AG10803 (cell line): ENCODE results near the gene LRRTM1.

Source experiments
- DNase-seq: peaks from one replicate; pipeline ENCODE4 v3.0.0; 2010; ENCODE audit warnings: low read depth
- H3K4me3 ChIP-seq: 2 replicates; pipeline ENCODE4 v1.5.1; 2011; ENCODE audit warnings: mild to moderate bottlenecking, low read length, control low read depth
- TF ChIP-seq, protein P1 (sequence below): conservative IDR thresholded peaks from 2 replicates; pipeline ENCODE4 v1.5.1; 2011; ENCODE audit warnings: mild to moderate bottlenecking, low read length, control low read depth, inconsistent platforms

Gene LRRTM1

GRCh38 chr2:80303006-80303908, 1.3 kb downstream of the LRRTM1 start:
- H3K4me3 ChIP-seq: no peak overlapping the region
- TF ChIP-seq, protein P1, sequence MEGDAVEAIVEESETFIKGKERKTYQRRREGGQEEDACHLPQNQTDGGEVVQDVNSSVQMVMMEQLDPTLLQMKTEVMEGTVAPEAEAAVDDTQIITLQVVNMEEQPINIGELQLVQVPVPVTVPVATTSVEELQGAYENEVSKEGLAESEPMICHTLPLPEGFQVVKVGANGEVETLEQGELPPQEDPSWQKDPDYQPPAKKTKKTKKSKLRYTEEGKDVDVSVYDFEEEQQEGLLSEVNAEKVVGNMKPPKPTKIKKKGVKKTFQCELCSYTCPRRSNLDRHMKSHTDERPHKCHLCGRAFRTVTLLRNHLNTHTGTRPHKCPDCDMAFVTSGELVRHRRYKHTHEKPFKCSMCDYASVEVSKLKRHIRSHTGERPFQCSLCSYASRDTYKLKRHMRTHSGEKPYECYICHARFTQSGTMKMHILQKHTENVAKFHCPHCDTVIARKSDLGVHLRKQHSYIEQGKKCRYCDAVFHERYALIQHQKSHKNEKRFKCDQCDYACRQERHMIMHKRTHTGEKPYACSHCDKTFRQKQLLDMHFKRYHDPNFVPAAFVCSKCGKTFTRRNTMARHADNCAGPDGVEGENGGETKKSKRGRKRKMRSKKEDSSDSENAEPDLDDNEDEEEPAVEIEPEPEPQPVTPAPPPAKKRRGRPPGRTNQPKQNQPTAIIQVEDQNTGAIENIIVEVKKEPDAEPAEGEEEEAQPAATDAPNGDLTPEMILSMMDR: no peak
- no peak for DNase-seq

- DNase-seq: no peak
- H3K4me3 ChIP-seq: no peak overlapping the region
- TF ChIP-seq, protein P1: no peak
Observed at GRCh38 chr2:80302314-80303005, 2.1 kb downstream of the LRRTM1 start.

DNA sequence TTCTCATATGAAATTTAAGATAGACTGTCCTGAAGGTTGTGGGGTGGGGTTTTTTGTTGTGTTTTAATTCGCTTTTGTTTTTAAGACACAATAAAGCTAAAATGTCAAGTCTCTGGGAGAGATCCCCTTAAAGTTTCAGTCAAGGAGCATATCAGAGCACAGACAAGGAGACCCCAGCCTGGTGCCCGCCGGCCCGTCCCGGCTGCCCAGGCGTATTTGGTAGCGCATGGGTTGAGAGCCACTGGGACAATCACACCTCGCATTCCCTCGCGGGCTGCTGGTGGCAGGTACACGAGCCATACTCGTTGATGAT, 2.6 kb downstream of the LRRTM1 start:
- TF ChIP-seq, protein P1: no peak
- no peak for DNase-seq
- H3K4me3 ChIP-seq: no peak overlapping the region

DNA sequence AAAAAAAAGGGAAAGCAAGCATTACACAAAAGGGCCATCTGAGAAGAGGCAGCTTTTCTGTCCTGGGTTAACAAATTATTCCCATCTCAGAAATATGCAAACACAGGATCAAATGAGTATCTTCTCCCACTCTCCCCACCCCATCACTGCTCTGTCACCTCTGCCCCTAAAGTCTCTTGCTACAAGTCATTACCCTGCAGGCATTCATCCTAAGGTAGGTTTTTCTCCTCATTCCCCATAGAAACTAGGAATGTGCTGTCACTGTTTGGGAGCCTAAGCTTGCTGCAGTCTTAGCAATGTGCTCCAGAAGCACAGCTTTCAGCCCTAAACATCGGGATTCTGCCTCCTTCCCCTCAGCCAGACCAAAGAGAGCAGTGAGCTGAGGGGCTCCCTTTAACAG, 3.6 kb downstream of the LRRTM1 start:
- DNase-seq: no peak
- TF ChIP-seq, protein P1: no peak
- H3K4me3 ChIP-seq: no peak overlapping the region

DNA sequence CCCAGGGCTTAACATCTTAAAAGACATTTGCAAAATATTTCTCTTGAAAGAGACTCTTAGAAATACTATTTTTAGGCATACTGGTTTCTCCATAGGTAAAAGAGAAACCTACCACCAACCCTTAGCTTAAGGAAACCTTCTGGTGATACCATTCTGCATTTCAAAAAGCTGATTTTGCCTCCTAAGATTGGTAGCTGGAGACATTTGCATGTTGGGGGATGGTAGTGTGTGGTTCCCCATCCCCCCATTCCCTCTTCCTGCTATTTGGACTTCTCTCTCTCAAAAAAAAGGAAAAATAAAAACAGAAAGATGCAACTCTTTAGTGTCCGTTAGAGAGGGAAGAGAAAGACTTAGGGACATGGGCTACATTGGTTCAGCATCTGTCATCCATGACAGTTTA, 4.2 kb downstream of the LRRTM1 start:
- TF ChIP-seq, protein P1: no peak
- DNase-seq: no peak
- H3K4me3 ChIP-seq: no peak overlapping the region

DNA sequence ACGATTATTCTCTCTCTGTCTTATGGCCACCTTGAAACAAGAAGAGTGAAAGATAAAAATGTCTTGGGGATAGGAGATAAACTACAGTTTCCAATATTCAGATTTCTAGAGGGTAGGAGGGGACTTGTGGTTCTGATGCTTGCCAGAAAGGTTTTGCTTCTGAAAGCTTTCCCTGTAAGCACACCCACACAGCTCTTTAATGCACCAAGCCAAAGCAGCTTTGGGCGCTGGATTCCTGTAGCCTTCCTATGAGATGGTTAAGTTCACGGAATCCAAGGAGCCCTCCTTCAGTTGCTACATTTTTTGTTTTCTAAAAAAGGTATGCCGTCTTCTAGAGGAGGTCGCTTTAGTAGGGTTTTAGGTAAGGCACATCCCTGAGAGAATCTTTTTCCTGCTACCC, 4.9 kb downstream of the LRRTM1 start:
- H3K4me3 ChIP-seq: no peak overlapping the region
- no peak for DNase-seq
- TF ChIP-seq, protein P1: no peak

- TF ChIP-seq, protein P1: no peak
- no peak for DNase-seq
- no peak overlapping the region for H3K4me3 ChIP-seq
Observed at GRCh38 chr2:80298954-80299353, 5.6 kb downstream of the LRRTM1 start.
